Suprapubic skin (tissue), 3 donors: Measurements from ENCODE around the gene WDFY4.

Source experiments
- CTCF ChIP-seq, 2 donors: fragments of 200-600 bp in 1 of 2; fragments of 450-650 bp in 1 of 2; sonication (generic) in 1 of 2; IDR thresholded peaks; one replicate each; pipeline ENCODE4 v1.5.1; 2016 to 2019; ENCODE audit warnings: antibody characterized with exemption in 2 of 2, mild to moderate bottlenecking in 1 of 2, moderate library complexity in 1 of 2
- POLR2AphosphoS5 ChIP-seq, 3 donors: sonication (generic); formaldehyde crosslinking; IDR thresholded peaks; one replicate each; pipeline ENCODE4 v1.6.1; 2017; ENCODE audit warnings: antibody characterized with exemption in 3 of 3

- TF ChIP-seq CTCF (IDR thresholded peaks at IDR 0.05) (no peak), POLR2AphosphoS5 (IDR thresholded peaks at IDR 0.05) (no peak)
Measured at GRCh38 chr10:48763403-48763965, 78.8 kb downstream of the WDFY4 start.
